Stimulated activated CD4-positive, alpha-beta T cell treated with anti-CD3 and anti-CD28 coated beads, Interleukin-2, amount 100 ng/mL, for 4 hours (primary cell): ENCODE data around the gene IPO7.

Experiments used
- DNase-seq: peaks from one replicate; pipeline ENCODE4 v3.0.0-alpha.2; 2020; ENCODE audit warnings: low read depth

The IPO7 gene

DNA sequence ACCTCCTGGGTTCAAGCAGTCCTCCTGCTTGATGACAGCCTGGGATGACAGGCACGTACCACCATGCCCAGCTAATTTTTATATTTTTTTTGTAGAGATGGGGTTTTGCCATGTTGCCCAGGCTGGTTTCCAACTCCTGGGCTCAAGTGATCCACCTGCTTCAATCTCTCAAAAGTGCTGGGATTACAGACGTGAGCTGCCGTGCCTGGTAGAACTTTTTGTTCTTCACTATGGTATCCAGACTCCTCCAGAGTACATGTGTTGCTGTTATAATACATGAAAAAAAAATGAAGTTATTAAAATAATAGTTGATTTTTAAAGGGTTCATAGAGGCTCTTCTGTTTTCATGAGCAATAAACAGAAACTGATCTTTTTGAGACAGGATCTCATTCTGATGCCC is 105.9 kb downstream of the IPO7 start:
- no peak for DNase-seq

DNA sequence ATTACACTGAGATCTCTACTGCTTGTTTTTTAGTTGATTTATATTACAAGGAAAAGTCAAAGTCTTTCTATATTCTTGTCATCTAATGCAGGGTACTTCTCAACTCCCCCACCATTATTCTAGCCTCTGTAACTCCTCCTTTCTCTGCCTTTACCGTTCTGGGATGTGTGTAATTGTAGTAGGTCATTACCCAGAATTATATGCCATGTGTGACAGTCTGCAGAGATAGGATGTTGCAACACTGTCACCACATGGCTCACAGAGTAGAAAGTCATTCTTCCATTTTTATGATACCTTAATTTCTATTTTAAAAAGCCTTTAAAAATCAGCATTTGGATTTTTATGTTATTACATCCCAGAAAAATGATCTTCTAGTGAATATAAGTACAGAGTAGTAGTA is 109.0 kb downstream of the IPO7 start:
- no peak for DNase-seq

DNA sequence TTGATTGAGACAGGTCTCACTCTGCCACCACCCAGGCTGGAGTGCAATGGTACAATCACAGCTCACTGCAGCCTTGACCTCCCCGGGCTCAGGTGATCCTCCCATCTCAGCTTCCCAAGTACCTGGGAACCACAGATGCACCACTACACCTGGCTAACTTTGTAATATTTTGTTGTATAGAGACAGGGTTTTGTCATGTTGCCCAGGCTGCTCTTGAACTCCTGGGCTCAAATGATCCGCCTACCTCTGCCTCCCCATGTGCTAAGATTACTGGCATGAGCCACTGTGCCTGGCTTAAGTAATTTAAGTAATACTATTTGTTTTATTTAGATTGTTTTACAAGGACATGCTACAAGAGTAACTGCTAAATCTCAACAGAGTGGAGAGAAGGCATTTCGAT is 109.9 kb downstream of the IPO7 start:
- no peak for DNase-seq

DNA sequence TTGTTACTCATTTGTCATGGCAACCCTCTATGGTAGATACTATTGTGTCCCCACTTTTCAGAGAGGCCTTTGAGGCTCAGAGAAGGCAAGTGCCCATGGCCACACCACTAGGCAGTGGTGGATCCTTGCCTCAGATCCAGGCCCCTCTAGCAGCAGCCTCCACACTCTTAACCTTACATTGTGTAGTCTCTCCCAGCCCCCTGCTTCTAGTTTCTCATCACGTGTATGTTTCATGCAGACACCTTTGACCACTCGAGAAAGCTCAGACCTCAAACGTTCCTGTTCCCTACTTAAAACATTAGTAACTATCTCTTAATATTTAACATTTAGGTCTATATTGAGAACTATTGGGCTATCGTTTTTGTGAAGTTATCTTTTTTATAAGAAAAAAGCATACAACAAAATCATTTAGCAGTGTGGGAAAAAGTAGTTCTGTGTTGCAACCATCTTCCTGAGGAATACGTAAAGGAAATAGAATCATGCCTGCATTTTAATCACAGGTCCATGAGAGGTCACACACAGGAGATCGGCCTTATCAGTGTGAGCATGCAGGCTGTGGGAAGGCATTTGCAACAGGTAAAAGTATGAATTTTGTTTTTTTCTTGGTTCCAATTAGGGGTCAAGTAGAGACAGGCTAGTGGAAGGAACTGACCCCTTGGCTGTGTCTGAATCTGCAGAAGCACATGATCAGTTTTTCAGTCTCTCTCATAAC is 111.5 kb downstream of the IPO7 start:
- DNase-seq = no peak
